ENCODE measurements around the gene IL17RE. TPM values are rescaled to one million over a fixed set of nuclear protein-coding genes. Genes with fewer than 3 reads are reported as not detected.
"Not testable (repeated sequence)": the region's sequence is repeated elsewhere in the genome, so short reads cannot be mapped to it uniquely, and the experiment has no call there.

Gene IL17RE
- total RNA-seq, 1 donor from 2014 or later = 0.72 TPM

GRCh38 chr3:9879830-9880549, 22.7 kb upstream of the IL17RE start, which contains the start of gene CIDEC:
Gene CIDEC (minus strand): TSS chr3:9880253. CDS start chr3:9878486, 1,767 bp downstream.
- peak; percentile 38 for DNase-seq (ENCODE audit: low spot score)

GRCh38 chr3:9881441-9881840, 21.2 kb upstream of the IL17RE start:
- DNase-seq (ENCODE audit: low spot score) = no peak

GRCh38 chr3:9883706-9884554, 18.7 kb upstream of the IL17RE start:
- peak; percentile 86 for DNase-seq (ENCODE audit: low spot score)

- DNase-seq (ENCODE audit: low spot score) = peak; percentile 96
Observed at GRCh38 chr3:9884555-9885165, 18.0 kb upstream of the IL17RE start.

- no peak for DNase-seq (ENCODE audit: low spot score)
Observed at GRCh38 chr3:9886328-9886727, 16.3 kb upstream of the IL17RE start.

- no peak for DNase-seq (ENCODE audit: low spot score)
Observed at GRCh38 chr3:9887480-9887879, 15.2 kb upstream of the IL17RE start.

GRCh38 chr3:9888540-9888939, 14.1 kb upstream of the IL17RE start:
- DNase-seq (ENCODE audit: low spot score) = no peak

GRCh38 chr3:9889405-9889804, 13.2 kb upstream of the IL17RE start:
- no peak for DNase-seq (ENCODE audit: low spot score)

GRCh38 chr3:9890249-9891071, 12.2 kb upstream of the IL17RE start, which contains the start of gene JAGN1:
Gene JAGN1 (plus strand): TSS chr3:9890610. CDS start chr3:9890723, 113 bp downstream.
- peak; percentile 91 for DNase-seq (ENCODE audit: low spot score)

GRCh38 chr3:9891072-9891622, 11.5 kb upstream of the IL17RE start:
- DNase-seq (ENCODE audit: low spot score) = no peak

GRCh38 chr3:9893739-9894138, 8.9 kb upstream of the IL17RE start:
- no peak for DNase-seq (ENCODE audit: low spot score)

- not testable (repeated sequence) for DNase-seq (ENCODE audit: low spot score)
Observed at GRCh38 chr3:9895715-9896114, 6.9 kb upstream of the IL17RE start.

- not testable (repeated sequence) for DNase-seq (ENCODE audit: low spot score)
Observed at GRCh38 chr3:9896755-9897407, 5.8 kb upstream of the IL17RE start.

- DNase-seq (ENCODE audit: low spot score) = no peak
Observed at GRCh38 chr3:9897408-9898372, 5.0 kb upstream of the IL17RE start.

GRCh38 chr3:9898467-9899241, 4.0 kb upstream of the IL17RE start:
- no peak for DNase-seq (ENCODE audit: low spot score)

- no peak for DNase-seq (ENCODE audit: low spot score)
Observed at GRCh38 chr3:9899289-9899791, 3.3 kb upstream of the IL17RE start.

- not testable (repeated sequence) for DNase-seq (ENCODE audit: low spot score)
Observed at GRCh38 chr3:9900965-9901415, 1.7 kb upstream of the IL17RE start.

- no peak for DNase-seq (ENCODE audit: low spot score)
Observed at GRCh38 chr3:9901967-9902366, 681 bp upstream of the IL17RE start.

Measured in umbilical cord (tissue), 2 donors.